ENCODE data around the gene RNF213.

Gene RNF213

GRCh38 chr17:80442323-80442659 is 181.6 kb downstream of the RNF213 start:
- TF ChIP-seq CTCF (conservative IDR thresholded peaks at IDR 0.05) = no peak
- H3K27ac ChIP-seq = no peak overlapping the region

- no peak overlapping the region for H3K27ac ChIP-seq
- TF ChIP-seq CTCF (conservative IDR thresholded peaks at IDR 0.05) = no peak
Observed at GRCh38 chr17:80442764-80443163, 182.1 kb downstream of the RNF213 start.

GRCh38 chr17:80443498-80443897 is 182.8 kb downstream of the RNF213 start:
- TF ChIP-seq CTCF (conservative IDR thresholded peaks at IDR 0.05) = no peak
- H3K27ac ChIP-seq = no peak overlapping the region

- no peak overlapping the region for H3K27ac ChIP-seq
- TF ChIP-seq CTCF (conservative IDR thresholded peaks at IDR 0.05) = no peak
Observed at GRCh38 chr17:80443916-80444643, 183.4 kb downstream of the RNF213 start.

GRCh38 chr17:80444644-80444979 is 184.0 kb downstream of the RNF213 start:
- H3K27ac ChIP-seq = no peak overlapping the region
- TF ChIP-seq CTCF (conservative IDR thresholded peaks at IDR 0.05) = no peak

GRCh38 chr17:80445007-80445725 is 184.5 kb downstream of the RNF213 start:
- no peak for TF ChIP-seq CTCF (conservative IDR thresholded peaks at IDR 0.05)
- H3K27ac ChIP-seq = no peak overlapping the region

- no peak overlapping the region for H3K27ac ChIP-seq
- no peak for TF ChIP-seq CTCF (conservative IDR thresholded peaks at IDR 0.05)
Observed at GRCh38 chr17:80445726-80446110, 185.1 kb downstream of the RNF213 start.

Measured in VCaP (cell line).